Stomach (tissue), 4 donors: Measurements from ENCODE around the gene OLR1.
"Not testable (repeated sequence)": the region's sequence is repeated elsewhere in the genome, so short reads cannot be mapped to it uniquely, and the experiment has no call there.

Source experiments
- CTCF ChIP-seq, 7 experiments: fragments of 450-650 bp in 4 of 7; fragments of 200-600 bp in 3 of 7; sonication (generic) in 3 of 7; IDR thresholded peaks; one replicate each; pipeline ENCODE4 v1.5.1; 2016 to 2019; ENCODE audit warnings: antibody characterized with exemption in 7 of 7, control low read depth in 2 of 7, mild to moderate bottlenecking in 1 of 7
- EP300 ChIP-seq: sonication (generic); formaldehyde crosslinking; IDR thresholded peaks from one replicate; pipeline ENCODE4 v1.6.1; 2017; ENCODE audit warnings: antibody characterized with exemption
- POLR2A ChIP-seq, 4 donors: fragments of 450-650 bp; IDR thresholded peaks; one replicate each; pipeline ENCODE4 v1.6.1; 2016; ENCODE audit warnings: antibody characterized with exemption in 4 of 4, control low read depth in 2 of 4, mild to moderate bottlenecking in 1 of 4, moderate library complexity in 1 of 4

- TF ChIP-seq EP300; CTCF (IDR thresholded peaks at IDR 0.05); POLR2A (IDR thresholded peaks at IDR 0.05): not testable (repeated sequence)
Observed at GRCh38 chr12:10215946-10216345, 44.0 kb upstream of the OLR1 start.
